Stimulated activated CD8-positive, alpha-beta memory T cell treated with anti-CD3 and anti-CD28 coated beads, Interleukin-4, amount 100 ng/mL, for 4 hours (primary cell): Measurements from ENCODE around the gene DLG2.
"Not testable (repeated sequence)": the region's sequence is repeated elsewhere in the genome, so short reads cannot be mapped to it uniquely, and the experiment has no call there.

Source experiments
- DNase-seq, 2 donors: peaks; one replicate each; pipeline ENCODE4 v3.0.0-alpha.2; 2020; ENCODE audit warnings: low read depth in 2 of 2, low spot score in 1 of 2

Gene DLG2

GRCh38 chr11:85040166-85040565 is 587.0 kb downstream of the DLG2 start:
- no peak for DNase-seq

- no peak for DNase-seq
Measured at GRCh38 chr11:85029964-85030363, 597.2 kb downstream of the DLG2 start.

GRCh38 chr11:85028329-85029101 is 598.6 kb downstream of the DLG2 start:
- DNase-seq = no peak

- no peak for DNase-seq
Measured at GRCh38 chr11:85027346-85027745, 599.8 kb downstream of the DLG2 start.

GRCh38 chr11:85021058-85021457 is 606.1 kb downstream of the DLG2 start:
- DNase-seq = no peak

GRCh38 chr11:84993386-84993785 is 633.8 kb downstream of the DLG2 start:
- no peak for DNase-seq

- DNase-seq = no peak
Measured at GRCh38 chr11:84990141-84990540, 637.0 kb downstream of the DLG2 start.

GRCh38 chr11:84987686-84988187 is 639.4 kb downstream of the DLG2 start:
- DNase-seq = not testable (repeated sequence)

- DNase-seq = no peak
Measured at GRCh38 chr11:84981301-84981700, 645.8 kb downstream of the DLG2 start.

GRCh38 chr11:84969103-84969502 is 658.0 kb downstream of the DLG2 start:
- DNase-seq = no peak

GRCh38 chr11:84965484-84965883 is 661.7 kb downstream of the DLG2 start:
- DNase-seq = no peak

GRCh38 chr11:84963240-84963639 is 663.9 kb downstream of the DLG2 start:
- no peak for DNase-seq

GRCh38 chr11:84962018-84962417 is 665.1 kb downstream of the DLG2 start:
- no peak for DNase-seq

GRCh38 chr11:84958295-84958694 is 668.8 kb downstream of the DLG2 start:
- no peak for DNase-seq

GRCh38 chr11:84950569-84951270 is 676.4 kb downstream of the DLG2 start:
- DNase-seq = no peak

- no peak for DNase-seq
Measured at GRCh38 chr11:84947970-84948580, 679.1 kb downstream of the DLG2 start.

- no peak for DNase-seq
Measured at GRCh38 chr11:84947070-84947469, 680.1 kb downstream of the DLG2 start.

GRCh38 chr11:84930863-84931262 is 696.3 kb downstream of the DLG2 start:
- DNase-seq = no peak

GRCh38 chr11:84929738-84930137 is 697.4 kb downstream of the DLG2 start:
- DNase-seq = no peak

- no peak for DNase-seq
Measured at GRCh38 chr11:84924154-84924692, 702.9 kb downstream of the DLG2 start.

- DNase-seq = no peak
Measured at GRCh38 chr11:84923489-84923888, 703.7 kb downstream of the DLG2 start.

- no peak for DNase-seq
Measured at GRCh38 chr11:84922836-84923235, 704.3 kb downstream of the DLG2 start.
